RWPE1 (cell line): ENCODE data around the gene BMAL1.
A peak's percentile ranks its signal among the peaks of the same experiment; 100 is the strongest.

Experiments used
- CTCF ChIA-PET: fragments of 350-600 bp; sonication (Branson Sonifier 250); formaldehyde crosslinking; extraction: SDS; loops from one replicate; lab custom pipeline; 2021; lab: Yijun Ruan, JAX
- POLR2A ChIA-PET: fragments of 400-600 bp; formaldehyde crosslinking; extraction: SDS; loops from one replicate; lab custom pipeline; 2020; ENCODE audit warnings: antibody characterized with exemption; ENCODE audit not compliant: low non-redundant PET; lab: Yijun Ruan, JAX
- DNase-seq: peaks from one replicate; pipeline ENCODE4 v3.0.0; 2012; ENCODE audit warnings: low spot score
- H3K27ac ChIP-seq: fragments of 450-650 bp; 2 replicates; pipeline ENCODE4 v1.5.1; 2017
- CTCF ChIP-seq: fragments of 450-650 bp; conservative IDR thresholded peaks from 2 replicates; pipeline ENCODE4 v1.5.1; 2017; ENCODE audit warnings: low read depth, mild to moderate bottlenecking

Gene BMAL1

GRCh38 chr11:13310443-13310842 lies 32.9 kb downstream of the BMAL1 start:
- POLR2A ChIA-PET: no interaction called here
- DNase-seq: no peak
- CTCF ChIA-PET: no interaction called here
- peak overlapping the region; percentile 34; the same call in 1 of the 2 replicates for H3K27ac ChIP-seq
- no peak for TF ChIP-seq CTCF

GRCh38 chr11:13311570-13311969 lies 34.0 kb downstream of the BMAL1 start:
- POLR2A ChIA-PET: no interaction called here

GRCh38 chr11:13313005-13313819 lies 35.6 kb downstream of the BMAL1 start:
- ChIA-PET CTCF (interaction anchor here (0.5 to 1.0 kb wide), 3 partner anchors 22 to 290 kb away, joined by 3 to 4 read pairs (median 3); no protein-coding TSS in a partner anchor), POLR2A (no interaction called here)
- peak overlapping the region; percentile 47 for H3K27ac ChIP-seq
- no peak for DNase-seq
- no peak for TF ChIP-seq CTCF

More at GRCh38 chr11:13311570-13311969, 34.0 kb downstream of the BMAL1 start:
- no peak for DNase-seq
- peak overlapping the region; percentile 84 for H3K27ac ChIP-seq
- no peak for TF ChIP-seq CTCF
- CTCF ChIA-PET: interaction anchor here (0.7 kb wide), 1 partner anchor 93 kb away, joined by 3 read pairs; no protein-coding TSS in a partner anchor

GRCh38 chr11:13314676-13315394 lies 37.2 kb downstream of the BMAL1 start:
- ChIA-PET CTCF (interaction anchor here (0.6 to 0.8 kb wide), 4 partner anchors 12 to 1710 kb away, joined by 3 to 7 read pairs (median 4); no protein-coding TSS in a partner anchor), POLR2A (no interaction called here)
- peak overlapping the region; percentile 76 for H3K27ac ChIP-seq
- TF ChIP-seq CTCF: no peak
- no peak for DNase-seq

- POLR2A ChIA-PET: no interaction called here
- CTCF ChIA-PET: interaction anchor here (0.5 to 0.6 kb wide), 5 partner anchors 22 to 1131 kb away, joined by 3 to 4 read pairs (median 3); no protein-coding TSS in a partner anchor
- TF ChIP-seq CTCF: no peak
- no peak for DNase-seq
- H3K27ac ChIP-seq: peak overlapping the region; percentile 76
Observed at GRCh38 chr11:13315517-13316432, 38.2 kb downstream of the BMAL1 start.
